AG04450 (cell line): ENCODE results near the gene ZBTB20. TPM values are rescaled to one million over a fixed set of nuclear protein-coding genes. Genes with fewer than 3 reads are reported as not detected.

Experiments
- CTCF ChIA-PET: fragments of 300-600, 350-600 bp; formaldehyde crosslinking; extraction: SDS; loops from one replicate; lab custom pipeline; 2022; ENCODE audit warnings: antibody characterized with exemption, inconsistent platforms; lab: Charles Lee
- POLR2A ChIA-PET: fragments of 350-600 bp; formaldehyde crosslinking; extraction: SDS; loops from one replicate; lab custom pipeline; 2021; ENCODE audit warnings: antibody characterized with exemption, inconsistent platforms; lab: Yijun Ruan, JAX
- DNase-seq: peaks from one replicate; pipeline ENCODE4 v3.0.0-alpha.2; 2011; ENCODE audit warnings: low read depth, low spot score
- H3K27ac ChIP-seq: one replicate; pipeline ENCODE4 v1.5.1; 2012; ENCODE audit warnings: low read depth, low read length, control low read depth
- H3K27me3 ChIP-seq: one replicate; pipeline ENCODE4 v1.6.0; 2012; ENCODE audit warnings: low read length; ENCODE audit not compliant: control insufficient read depth, insufficient read depth
- H3K4me3 ChIP-seq: 2 replicates; pipeline ENCODE4 v1.5.1; 2011; ENCODE audit warnings: mild to moderate bottlenecking, low read depth, low read length, control low read depth
- H3K9me3 ChIP-seq: 2 replicates; pipeline ENCODE4 v1.5.1; 2012; ENCODE audit warnings: low read length; ENCODE audit not compliant: control insufficient read depth, insufficient read depth
- polyA plus RNA-seq: library from polyadenylated mRNA; depleted of rRNA; stranded (reverse); fragments of >200 nt; gene quantifications from 2 replicates; pipeline ENCODE4 v1.2.3, GENCODE V29; 2011
- TF ChIP-seq, protein P1 (sequence below): IDR thresholded peaks from 2 replicates; pipeline ENCODE4 v1.5.1; 2011; ENCODE audit warnings: low read depth, low read length, control low read depth, inconsistent platforms

Gene ZBTB20
- polyA plus RNA-seq, 1 experiment = 3.0 TPM

GRCh38 chr3:114892131-114892879 is 254.8 kb downstream of the ZBTB20 start:
- no peak overlapping the region for H3K4me3 ChIP-seq
- no peak overlapping the region for H3K27ac ChIP-seq
- TF ChIP-seq, protein P1, sequence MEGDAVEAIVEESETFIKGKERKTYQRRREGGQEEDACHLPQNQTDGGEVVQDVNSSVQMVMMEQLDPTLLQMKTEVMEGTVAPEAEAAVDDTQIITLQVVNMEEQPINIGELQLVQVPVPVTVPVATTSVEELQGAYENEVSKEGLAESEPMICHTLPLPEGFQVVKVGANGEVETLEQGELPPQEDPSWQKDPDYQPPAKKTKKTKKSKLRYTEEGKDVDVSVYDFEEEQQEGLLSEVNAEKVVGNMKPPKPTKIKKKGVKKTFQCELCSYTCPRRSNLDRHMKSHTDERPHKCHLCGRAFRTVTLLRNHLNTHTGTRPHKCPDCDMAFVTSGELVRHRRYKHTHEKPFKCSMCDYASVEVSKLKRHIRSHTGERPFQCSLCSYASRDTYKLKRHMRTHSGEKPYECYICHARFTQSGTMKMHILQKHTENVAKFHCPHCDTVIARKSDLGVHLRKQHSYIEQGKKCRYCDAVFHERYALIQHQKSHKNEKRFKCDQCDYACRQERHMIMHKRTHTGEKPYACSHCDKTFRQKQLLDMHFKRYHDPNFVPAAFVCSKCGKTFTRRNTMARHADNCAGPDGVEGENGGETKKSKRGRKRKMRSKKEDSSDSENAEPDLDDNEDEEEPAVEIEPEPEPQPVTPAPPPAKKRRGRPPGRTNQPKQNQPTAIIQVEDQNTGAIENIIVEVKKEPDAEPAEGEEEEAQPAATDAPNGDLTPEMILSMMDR = no peak
- CTCF ChIA-PET = interaction anchor here (0.6 kb wide), 1 partner anchor 508 kb away, joined by 10 read pairs; no protein-coding TSS in a partner anchor
- H3K27me3 ChIP-seq = no peaks in the 10 kb centered on the region
- POLR2A ChIA-PET = no interaction called here
- no peak for DNase-seq
- no peaks in the 10 kb centered on the region for H3K9me3 ChIP-seq

DNA sequence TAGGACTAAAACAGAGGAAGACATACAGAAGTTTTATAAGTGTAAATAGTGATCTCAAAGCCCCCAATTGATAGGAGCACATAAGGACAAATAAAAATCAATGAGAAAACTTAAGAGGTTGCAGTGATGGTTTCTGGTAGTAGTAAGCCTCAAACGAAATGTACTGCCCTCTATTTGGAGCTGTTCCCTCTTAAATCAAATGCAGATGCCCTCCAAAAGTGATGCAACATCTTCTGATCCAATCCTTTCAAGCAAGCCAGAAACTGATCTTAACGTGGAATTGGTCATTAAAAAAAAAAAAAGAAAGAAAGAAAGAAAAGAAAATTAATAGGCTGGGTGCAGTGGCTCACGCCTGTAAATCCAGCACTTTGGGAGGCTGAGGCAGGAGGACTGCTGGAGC is 259.3 kb downstream of the ZBTB20 start:
- Histone ChIP-seq H3K9me3 (no peaks in the 10 kb centered on the region), H3K4me3 (no peak overlapping the region), H3K27ac (no peak overlapping the region), H3K27me3 (no peaks in the 10 kb centered on the region)
- ChIA-PET POLR2A (no interaction called here), CTCF (no interaction called here)
- DNase-seq = no peak
- TF ChIP-seq, protein P1 = no peak

DNA sequence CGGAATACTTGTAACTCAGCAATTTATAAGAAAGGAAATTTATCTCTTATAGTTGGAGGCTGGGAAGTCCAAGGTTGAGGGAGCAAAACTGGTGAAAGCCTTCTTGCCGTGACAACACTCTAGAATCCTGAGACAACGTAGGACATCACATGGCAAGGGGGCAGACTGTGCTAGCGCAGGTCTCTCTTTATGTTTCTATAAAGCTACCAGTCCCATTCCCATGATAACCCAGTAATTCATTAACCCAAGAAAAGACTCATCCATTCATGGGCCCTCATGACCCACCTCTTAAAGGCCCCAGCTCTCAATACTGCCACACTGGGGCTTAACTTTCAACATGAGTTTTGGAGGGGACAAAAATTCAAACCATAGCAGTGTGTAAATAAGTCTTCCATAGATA is 260.2 kb downstream of the ZBTB20 start:
- Histone ChIP-seq H3K27me3 (no peaks in the 10 kb centered on the region), H3K9me3 (no peaks in the 10 kb centered on the region), H3K4me3 (no peak overlapping the region), H3K27ac (no peak overlapping the region)
- DNase-seq = no peak
- POLR2A ChIA-PET = interaction anchor here (0.5 kb wide), 1 partner anchor 8 kb away, joined by 4 read pairs; no protein-coding TSS in a partner anchor
- TF ChIP-seq, protein P1 = no peak
- CTCF ChIA-PET = no interaction called here

DNA sequence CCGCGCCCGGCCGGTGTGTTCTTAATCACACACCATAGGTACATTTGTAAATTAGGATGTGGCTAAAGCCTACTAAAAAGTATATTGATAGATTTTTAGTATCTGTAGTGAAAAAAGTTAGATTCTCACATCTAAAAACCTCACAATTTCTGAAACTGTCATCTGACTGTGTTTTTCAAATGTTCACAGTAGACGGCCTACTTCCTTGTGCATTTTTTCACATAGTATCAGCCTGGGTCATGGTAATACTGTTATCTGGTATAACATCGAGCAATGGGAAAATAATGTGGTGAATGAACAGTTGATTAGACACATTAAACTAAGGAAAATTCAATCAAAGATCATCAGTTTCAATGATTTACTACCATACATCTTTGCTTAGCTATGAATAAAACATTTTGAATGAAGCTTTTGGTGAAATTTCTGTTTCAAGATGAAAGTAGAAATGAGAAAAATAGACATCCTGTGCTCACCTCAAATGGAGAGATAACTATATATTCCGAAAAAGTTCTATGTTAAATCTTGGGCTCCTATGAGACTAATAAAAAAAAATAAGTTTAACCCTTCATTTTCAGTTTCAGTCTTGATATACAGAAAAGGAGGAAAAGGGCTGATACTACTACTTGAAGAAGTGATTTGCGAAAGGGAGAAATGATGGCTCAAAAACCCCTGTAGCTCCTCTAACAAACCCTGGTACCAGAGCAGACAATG is 262.7 kb downstream of the ZBTB20 start:
- ChIA-PET POLR2A (no interaction called here), CTCF (interaction anchor here (1.3 kb wide), 1 partner anchor 208 kb away, joined by 3 read pairs; no protein-coding TSS in a partner anchor)
- Histone ChIP-seq H3K9me3 (no peaks in the 10 kb centered on the region), H3K27ac (no peak overlapping the region), H3K4me3 (no peak overlapping the region), H3K27me3 (no peaks in the 10 kb centered on the region)
- DNase-seq = no peak
- TF ChIP-seq, protein P1 = no peak

- ChIA-PET CTCF (no interaction called here), POLR2A (no interaction called here)
- Histone ChIP-seq H3K9me3 (no peaks in the 10 kb centered on the region), H3K27ac (no peak overlapping the region), H3K4me3 (no peak overlapping the region), H3K27me3 (no peaks in the 10 kb centered on the region)
- TF ChIP-seq, protein P1 = no peak
- no peak for DNase-seq
These were observed 267.0 kb downstream of the ZBTB20 start for GRCh38 chr3:114880078-114880477.
